ENCODE measurements around the gene SPINT4.
"Not testable (repeated sequence)": the region's sequence is repeated elsewhere in the genome, so short reads cannot be mapped to it uniquely, and the experiment has no call there.

Gene SPINT4

GRCh38 chr20:45722047-45722446 lies at the start of gene SPINT4:
SPINT4 (plus strand) TSS chr20:45722347; CDS start chr20:45722368, 21 bp downstream.
- DNase-seq: no peak

- DNase-seq: no peak
These were observed 49.4 kb upstream of the SPINT4 start for GRCh38 chr20:45672765-45673164.

DNA sequence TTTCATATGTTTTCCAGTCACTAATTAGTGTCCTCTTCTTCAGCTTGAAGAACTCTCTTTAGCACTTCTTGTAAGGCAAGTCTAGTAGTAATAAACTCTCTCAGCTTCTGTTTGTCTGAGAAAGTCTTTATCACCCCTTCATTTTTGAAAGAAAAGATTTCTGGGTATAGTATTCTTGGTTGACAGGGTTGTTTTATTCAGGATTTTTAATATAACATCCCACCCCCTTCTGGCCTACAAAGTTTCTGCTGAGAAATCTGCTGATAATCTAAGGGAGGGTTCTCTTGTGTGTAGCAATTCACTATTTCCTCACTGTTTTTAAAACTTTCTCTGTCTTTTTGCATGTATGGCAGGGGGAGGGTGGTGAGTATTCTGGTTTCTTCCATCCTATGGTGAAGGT lies 42.5 kb upstream of the SPINT4 start:
- no peak for DNase-seq

- no peak for DNase-seq
These were observed 36.3 kb upstream of the SPINT4 start for GRCh38 chr20:45685896-45686295.

DNA sequence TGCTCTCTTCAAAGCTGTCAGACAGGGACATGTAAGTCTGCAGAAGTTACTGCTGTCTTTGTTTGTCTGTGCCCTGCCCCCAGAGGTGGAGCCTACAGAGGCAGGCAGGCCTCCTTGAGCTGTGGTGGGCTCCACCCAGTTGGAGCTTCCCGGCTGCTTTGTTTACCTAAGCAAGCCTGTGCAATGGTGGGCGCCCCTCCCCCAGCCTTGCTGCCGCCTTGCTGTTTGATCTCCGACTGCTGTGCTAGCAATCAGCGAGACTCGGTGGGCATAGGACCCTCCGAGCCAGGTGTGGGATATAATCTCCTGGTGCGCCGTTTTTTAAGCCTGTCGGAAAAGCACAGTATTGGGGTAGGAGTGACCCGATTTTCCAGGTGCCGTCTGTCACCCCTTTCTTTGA lies 28.8 kb upstream of the SPINT4 start:
- DNase-seq: not testable (repeated sequence)

GRCh38 chr20:45695496-45695895 lies 26.7 kb upstream of the SPINT4 start:
- DNase-seq: no peak

GRCh38 chr20:45701104-45701503 lies 21.0 kb upstream of the SPINT4 start:
- no peak for DNase-seq

GRCh38 chr20:45701873-45702272 lies 20.3 kb upstream of the SPINT4 start, which contains the start of gene WFDC13:
WFDC13 (plus strand) TSS chr20:45702038; CDS start chr20:45702124, 86 bp downstream.
- DNase-seq: no peak

GRCh38 chr20:45704969-45705637 lies 17.0 kb upstream of the SPINT4 start, which contains the start of gene WFDC10B:
WFDC10B (minus strand) TSS chr20:45705019; CDS start chr20:45685992, 19,027 bp downstream.
- no peak for DNase-seq

DNA sequence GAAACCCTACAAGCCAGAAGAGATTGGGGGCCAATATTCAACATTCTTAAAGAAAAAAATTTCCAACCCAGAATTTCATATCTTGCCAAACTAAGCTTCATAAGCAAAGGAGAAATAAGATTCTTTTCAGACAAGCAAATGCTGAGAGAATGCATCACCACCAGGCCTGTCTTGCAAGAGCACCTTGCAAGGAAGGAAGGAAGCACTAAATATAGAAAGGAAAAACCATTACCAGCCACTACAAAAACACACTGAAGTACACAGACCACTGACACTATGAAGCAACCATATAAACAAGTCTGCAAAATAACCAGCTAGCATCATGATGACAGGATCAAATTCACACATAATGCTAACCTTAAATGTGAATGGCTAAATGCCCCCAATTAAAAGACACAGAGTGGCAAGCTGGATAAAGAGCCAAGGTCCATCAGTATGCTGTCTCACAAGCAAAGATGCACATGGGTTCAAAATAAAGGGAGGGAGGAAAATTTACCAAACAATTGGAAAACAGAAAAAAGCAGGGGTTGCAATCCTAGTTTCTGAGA lies 5.9 kb upstream of the SPINT4 start:
- not testable (repeated sequence) for DNase-seq

- no peak for DNase-seq
These were observed 3.0 kb downstream of the SPINT4 start for GRCh38 chr20:45725134-45725533.

DNA sequence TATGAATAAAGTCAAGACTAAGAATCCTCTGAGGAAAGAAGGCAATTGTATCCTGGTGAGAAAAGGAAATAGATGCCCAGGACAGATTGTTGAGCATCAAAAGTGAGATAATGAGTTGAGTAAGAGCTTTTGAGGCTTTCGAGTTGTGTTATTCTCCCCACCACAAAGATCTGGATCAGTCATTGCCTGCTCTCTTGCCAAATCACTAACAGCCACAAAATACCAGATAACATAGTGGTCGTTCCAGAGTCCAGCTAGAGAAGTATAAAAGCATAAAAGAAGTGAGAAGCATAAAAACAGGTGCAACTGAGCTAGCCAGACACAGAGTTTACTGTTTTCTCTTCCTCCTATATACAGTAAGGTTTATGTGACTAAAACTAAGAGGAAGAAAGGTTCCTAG lies 4.9 kb downstream of the SPINT4 start:
- no peak for DNase-seq

DNA sequence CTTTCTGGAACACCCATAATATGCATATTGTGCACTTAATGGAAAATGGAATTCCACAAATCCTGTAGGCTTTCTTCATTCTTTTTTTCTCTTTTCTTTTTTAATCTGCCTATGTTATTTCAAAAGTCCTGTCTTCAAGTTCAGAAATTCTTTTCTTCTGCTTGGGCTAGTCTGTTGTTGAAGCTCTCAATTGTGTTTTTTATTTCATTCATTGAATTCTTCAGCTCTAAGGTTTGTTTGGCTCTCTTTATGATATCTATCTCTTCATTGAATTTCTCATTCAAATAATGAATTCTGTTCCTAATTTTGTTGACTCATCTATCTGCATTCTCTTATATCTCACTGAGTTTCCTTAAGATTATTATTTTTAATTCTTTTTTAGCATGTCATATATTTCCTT lies 10.1 kb downstream of the SPINT4 start:
- no peak for DNase-seq

DNA sequence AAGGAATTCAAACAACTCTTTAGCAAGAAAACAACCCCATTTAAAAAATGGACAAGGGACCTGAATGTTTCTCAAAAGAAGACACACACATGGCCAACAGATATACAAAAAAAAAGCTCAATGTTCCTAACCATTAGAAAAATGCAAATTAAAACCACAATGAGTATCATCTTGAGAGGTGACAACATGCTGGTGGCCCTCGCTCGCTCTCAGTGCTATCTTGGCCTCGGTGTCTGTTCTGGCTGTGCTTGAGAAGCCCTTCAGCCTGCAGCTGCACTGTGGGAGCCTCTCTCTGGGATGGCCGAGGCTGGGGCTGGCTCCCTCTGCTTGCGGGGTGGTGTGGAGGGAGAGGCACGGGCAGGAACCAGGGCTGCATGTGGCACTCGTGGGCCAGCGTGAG lies 13.4 kb downstream of the SPINT4 start:
- no peak for DNase-seq

DNA sequence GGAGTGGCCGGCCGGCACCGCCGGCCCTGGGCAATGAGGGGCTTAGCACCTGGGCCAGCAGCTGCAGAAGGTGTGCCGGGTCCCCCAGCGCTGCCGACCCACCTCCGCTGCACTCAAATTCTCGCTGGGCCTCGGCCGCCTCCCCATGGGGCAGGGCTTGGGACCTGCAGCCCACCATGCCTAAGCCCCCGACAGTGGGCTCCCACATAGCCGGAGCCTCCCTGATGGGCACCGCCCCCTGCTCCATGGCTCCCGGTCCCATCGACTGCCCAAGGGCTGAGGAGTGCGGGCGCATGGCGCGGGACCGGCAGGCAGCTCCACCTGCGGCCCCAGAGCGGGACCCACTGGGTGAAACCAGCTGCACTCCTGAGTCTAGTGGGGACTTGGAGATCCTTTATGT lies 13.8 kb downstream of the SPINT4 start:
- DNase-seq: no peak

GRCh38 chr20:45742596-45742995 lies 20.4 kb downstream of the SPINT4 start:
- no peak for DNase-seq

- no peak for DNase-seq
These were observed 22.9 kb downstream of the SPINT4 start for GRCh38 chr20:45745015-45745414.

DNA sequence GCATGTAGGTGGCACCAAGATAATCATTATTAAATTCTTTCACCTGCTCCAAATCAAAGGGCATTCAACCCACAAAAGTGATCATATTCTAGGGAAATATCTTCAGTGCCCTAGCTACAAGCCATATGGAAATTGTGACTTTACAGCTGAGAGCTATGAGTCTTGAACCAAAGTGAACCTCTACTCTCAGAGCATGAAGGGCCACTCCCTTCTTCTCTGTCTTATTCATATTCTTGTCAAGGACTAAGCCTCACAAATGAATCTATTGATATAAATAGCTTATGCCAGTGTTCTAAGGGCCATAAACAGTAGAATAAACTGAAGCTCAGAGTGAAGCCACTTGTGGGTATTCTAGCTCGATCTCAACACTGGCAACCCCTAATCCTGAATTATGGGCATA lies 29.6 kb downstream of the SPINT4 start:
- DNase-seq: no peak

DNA sequence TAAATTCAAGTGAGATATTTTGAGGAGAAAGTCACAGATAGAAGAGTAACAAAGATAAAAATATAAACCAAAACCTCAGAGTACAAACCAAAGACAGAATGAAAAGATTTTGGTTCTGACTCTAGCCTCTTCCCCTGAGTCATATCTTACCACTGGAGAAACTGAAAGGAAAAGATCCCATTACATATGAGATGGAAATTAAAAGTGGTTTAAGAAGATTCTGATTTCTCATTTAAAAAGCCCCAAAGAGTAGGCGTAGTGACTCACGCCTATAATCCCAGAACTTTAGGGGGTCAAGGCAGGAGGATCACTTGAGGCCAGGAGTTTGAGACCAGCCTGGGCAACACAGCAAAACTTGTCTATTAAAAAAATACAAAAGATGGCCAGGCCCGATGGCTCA lies 30.6 kb downstream of the SPINT4 start:
- no peak for DNase-seq

- no peak for DNase-seq
These were observed 35.9 kb downstream of the SPINT4 start for GRCh38 chr20:45758096-45758495.

- DNase-seq: not testable (repeated sequence)
These were observed 37.8 kb downstream of the SPINT4 start for GRCh38 chr20:45759921-45760320.

- not testable (repeated sequence) for DNase-seq
These were observed 39.8 kb downstream of the SPINT4 start for GRCh38 chr20:45761966-45762365.

DNA sequence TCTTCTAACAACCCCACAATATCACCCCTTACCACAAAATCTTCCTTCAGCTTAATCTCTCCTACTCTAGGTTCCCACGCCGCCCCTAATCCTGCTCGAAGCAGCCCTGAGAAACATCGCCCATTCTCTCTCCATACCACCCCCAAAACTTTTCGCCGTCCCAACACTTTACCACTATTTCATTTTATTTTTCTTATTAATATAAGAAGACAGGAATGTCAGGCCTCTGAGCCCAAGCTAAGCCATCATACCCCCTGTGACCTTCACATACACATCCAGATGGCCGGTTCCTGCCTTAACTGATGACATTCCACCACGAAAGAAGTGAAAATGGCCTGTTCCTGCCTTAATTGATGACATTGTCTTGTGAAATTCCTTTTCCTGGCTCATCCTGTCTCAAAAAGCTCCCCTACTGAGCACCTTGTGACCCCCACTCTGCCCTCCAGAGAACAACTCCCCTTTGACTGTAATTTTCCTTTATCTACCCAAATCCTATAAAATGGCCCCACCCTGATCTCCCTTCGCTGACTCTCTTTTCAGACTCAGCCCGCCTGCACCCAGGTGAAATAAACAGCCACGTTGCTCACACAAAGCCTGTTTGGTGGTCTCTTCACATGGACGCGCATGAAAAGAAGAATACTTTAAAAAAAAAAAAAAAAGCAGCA lies 42.6 kb downstream of the SPINT4 start:
- not testable (repeated sequence) for DNase-seq

DNA sequence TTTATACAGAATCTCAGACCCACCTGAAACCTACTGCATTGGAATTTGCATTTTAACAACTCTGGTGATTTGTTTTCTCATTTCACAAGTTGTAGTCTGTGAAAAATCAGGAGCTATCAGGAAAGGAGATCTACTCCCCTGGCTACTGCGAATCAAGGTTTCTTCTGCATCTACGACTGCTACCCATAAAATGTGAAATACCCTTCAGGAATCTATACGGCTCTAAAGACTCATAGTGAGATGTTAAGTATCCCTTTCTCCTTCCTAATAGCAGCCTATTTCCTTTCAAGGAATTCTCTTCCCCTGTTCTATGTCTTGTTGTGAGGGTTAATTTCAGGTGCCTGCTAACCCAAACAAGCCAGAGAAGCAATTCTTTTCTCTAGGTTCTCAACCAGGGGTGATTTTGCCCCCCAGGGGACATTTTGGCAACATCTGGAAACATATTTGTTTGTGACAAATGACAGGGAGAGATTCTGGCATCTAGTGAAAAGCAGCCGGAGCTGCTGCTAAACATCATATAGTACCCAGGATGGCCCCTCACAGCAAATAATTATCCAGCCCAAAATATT lies 43.2 kb downstream of the SPINT4 start:
- DNase-seq: no peak
